Esophagus squamous epithelium (tissue), 5 donors: ENCODE data around the gene NHS. TPM values are rescaled to one million over a fixed set of nuclear protein-coding genes. Genes with fewer than 3 reads are reported as not detected.

Experiments
- DNase-seq: peaks from one replicate; lab custom pipeline; 2025; lab: John Stamatoyannopoulos, UW
- H3K27ac ChIP-seq, 4 donors: fragments of 200-600 bp; sonication (generic); one replicate each; pipeline ENCODE4 v1.5.1; 2016 to 2019; ENCODE audit warnings: mild to moderate bottlenecking in 1 of 4
- H3K27me3 ChIP-seq, 4 donors: fragments of 200-600 bp; sonication (generic); 1 replicate in 3 of 4; 2 replicates in 1 of 4; pipeline versions ENCODE4 v1.5.1 to v1.6.0; 2017 to 2021; ENCODE audit warnings: antibody characterized with exemption in 1 of 4
- H3K36me3 ChIP-seq, 3 donors: fragments of 200-600 bp; sonication (generic); one replicate each; pipeline ENCODE4 v1.5.1; 2016 to 2019
- H3K4me1 ChIP-seq, 3 donors: fragments of 200-600 bp; sonication (generic); one replicate each; pipeline ENCODE4 v1.5.1; 2017 to 2019
- H3K4me3 ChIP-seq, 4 donors: fragments of 200-600 bp; sonication (generic); 1 replicate in 3 of 4; 2 replicates in 1 of 4; pipeline ENCODE4 v1.5.1; 2016 to 2019; ENCODE audit warnings: mild to moderate bottlenecking in 2 of 4, moderate library complexity in 1 of 4
- H3K9me3 ChIP-seq, 3 donors: fragments of 200-600 bp; sonication (generic); one replicate each; pipeline ENCODE4 v1.5.1; 2016 to 2019
- POLR2A ChIP-seq, 4 donors: fragments of 450-650 bp; IDR thresholded peaks; one replicate each; pipeline ENCODE4 v1.6.1; 2017; ENCODE audit warnings: antibody characterized with exemption in 4 of 4, mild to moderate bottlenecking in 4 of 4, moderate library complexity in 3 of 4
- WGBS, 2 donors: methylation state at CpG; one replicate each; pipeline ENCODE4 v1.1.5; 2018; 5-methylcytosine and 5-hydroxymethylcytosine counted together
- intact Hi-C: fragments of 100-400 bp; cut with DNase I; formaldehyde crosslinking; loops from one replicate; pipeline ENCODE4 v1.15.0; 2022
- total RNA-seq, 4 donors: library from RNA; depleted of rRNA; stranded (reverse); fragments of >200 nt; gene quantifications; one replicate each; pipeline ENCODE4 v1.1.0, GENCODE V29; 2016
- TF ChIP-seq, protein P1 (sequence below), 6 experiments: fragments of 450-650 bp in 4 of 6; fragments of 200-600 bp in 2 of 6; sonication (generic) in 2 of 6; IDR thresholded peaks; one replicate each; pipeline ENCODE4 v1.5.1; 2016 to 2019; ENCODE audit warnings: antibody characterized with exemption in 6 of 6, mild to moderate bottlenecking in 4 of 6, moderate library complexity in 4 of 6
- donor health status: DM: yes; HTN: yes; CAD: no.

Gene NHS
- total RNA-seq, 4 donors from 2014 or later: 1.2 to 3.4 (median 2.6) TPM

GRCh38 chrX:17449866-17450265 lies 74.9 kb downstream of the NHS start:
- Histone ChIP-seq H3K36me3 (no peaks in the 10 kb centered on the region), H3K9me3 (no peaks in the 10 kb centered on the region), H3K27me3 (no peaks in the 10 kb centered on the region), H3K4me1 (no peaks in the 10 kb centered on the region), H3K4me3 (no peak overlapping the region), H3K27ac (no peak overlapping the region)
- DNase-seq: no peak
- WGBS, 2 donors: 60 to 65% methylated on average over 2 of the region's 2 CpGs
- TF ChIP-seq, protein P1, sequence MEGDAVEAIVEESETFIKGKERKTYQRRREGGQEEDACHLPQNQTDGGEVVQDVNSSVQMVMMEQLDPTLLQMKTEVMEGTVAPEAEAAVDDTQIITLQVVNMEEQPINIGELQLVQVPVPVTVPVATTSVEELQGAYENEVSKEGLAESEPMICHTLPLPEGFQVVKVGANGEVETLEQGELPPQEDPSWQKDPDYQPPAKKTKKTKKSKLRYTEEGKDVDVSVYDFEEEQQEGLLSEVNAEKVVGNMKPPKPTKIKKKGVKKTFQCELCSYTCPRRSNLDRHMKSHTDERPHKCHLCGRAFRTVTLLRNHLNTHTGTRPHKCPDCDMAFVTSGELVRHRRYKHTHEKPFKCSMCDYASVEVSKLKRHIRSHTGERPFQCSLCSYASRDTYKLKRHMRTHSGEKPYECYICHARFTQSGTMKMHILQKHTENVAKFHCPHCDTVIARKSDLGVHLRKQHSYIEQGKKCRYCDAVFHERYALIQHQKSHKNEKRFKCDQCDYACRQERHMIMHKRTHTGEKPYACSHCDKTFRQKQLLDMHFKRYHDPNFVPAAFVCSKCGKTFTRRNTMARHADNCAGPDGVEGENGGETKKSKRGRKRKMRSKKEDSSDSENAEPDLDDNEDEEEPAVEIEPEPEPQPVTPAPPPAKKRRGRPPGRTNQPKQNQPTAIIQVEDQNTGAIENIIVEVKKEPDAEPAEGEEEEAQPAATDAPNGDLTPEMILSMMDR (IDR thresholded peaks at IDR 0.05): no peak
- TF ChIP-seq POLR2A (IDR thresholded peaks at IDR 0.05): no peak
- intact Hi-C loops: no loop called here

GRCh38 chrX:17453788-17454187 lies 78.8 kb downstream of the NHS start:
- Histone ChIP-seq H3K27ac (no peak overlapping the region), H3K36me3 (no peaks in the 10 kb centered on the region), H3K4me3 (no peak overlapping the region), H3K27me3 (no peaks in the 10 kb centered on the region), H3K9me3 (no peaks in the 10 kb centered on the region), H3K4me1 (peaks cover 0 to 3% (median 0%) of the 10 kb centered on the region in 3 donors)
- DNase-seq: no peak
- TF ChIP-seq, protein P1 (IDR thresholded peaks at IDR 0.05): no peak
- TF ChIP-seq POLR2A (IDR thresholded peaks at IDR 0.05): no peak
- intact Hi-C loops: no loop called here

DNA sequence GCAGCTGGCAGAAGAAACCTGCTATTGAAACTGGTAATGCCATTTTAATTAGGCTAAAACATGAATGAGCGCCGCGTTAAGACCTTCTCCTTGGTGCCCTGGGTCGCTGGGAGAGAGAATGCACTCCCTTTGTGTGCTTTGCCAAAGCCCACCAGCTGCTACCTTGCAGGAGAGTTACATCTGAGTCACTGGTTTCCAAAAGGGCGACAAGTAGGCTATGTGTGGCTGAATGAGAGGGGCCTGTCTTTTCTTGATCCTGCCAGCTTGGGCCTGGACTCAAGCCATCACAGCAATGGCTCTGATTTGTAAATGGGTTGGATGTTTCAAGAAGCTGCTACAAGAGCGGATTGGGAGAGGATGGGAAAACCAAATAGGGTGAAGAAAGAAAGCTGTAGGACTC lies 81.5 kb downstream of the NHS start:
- Histone ChIP-seq H3K36me3 (no peaks in the 10 kb centered on the region), H3K4me1 (peaks cover 0 to 9% (median 0%) of the 10 kb centered on the region in 3 donors), H3K9me3 (no peaks in the 10 kb centered on the region), H3K4me3 (no peak overlapping the region), H3K27ac (no peak overlapping the region), H3K27me3 (no peaks in the 10 kb centered on the region)
- DNase-seq: no peak
- intact Hi-C loops: no loop called here
- WGBS, 2 donors: 68 to 74% methylated on average over 5 of the region's 6 CpGs
- TF ChIP-seq POLR2A (IDR thresholded peaks at IDR 0.05): no peak
- TF ChIP-seq, protein P1 (IDR thresholded peaks at IDR 0.05): no peak

DNA sequence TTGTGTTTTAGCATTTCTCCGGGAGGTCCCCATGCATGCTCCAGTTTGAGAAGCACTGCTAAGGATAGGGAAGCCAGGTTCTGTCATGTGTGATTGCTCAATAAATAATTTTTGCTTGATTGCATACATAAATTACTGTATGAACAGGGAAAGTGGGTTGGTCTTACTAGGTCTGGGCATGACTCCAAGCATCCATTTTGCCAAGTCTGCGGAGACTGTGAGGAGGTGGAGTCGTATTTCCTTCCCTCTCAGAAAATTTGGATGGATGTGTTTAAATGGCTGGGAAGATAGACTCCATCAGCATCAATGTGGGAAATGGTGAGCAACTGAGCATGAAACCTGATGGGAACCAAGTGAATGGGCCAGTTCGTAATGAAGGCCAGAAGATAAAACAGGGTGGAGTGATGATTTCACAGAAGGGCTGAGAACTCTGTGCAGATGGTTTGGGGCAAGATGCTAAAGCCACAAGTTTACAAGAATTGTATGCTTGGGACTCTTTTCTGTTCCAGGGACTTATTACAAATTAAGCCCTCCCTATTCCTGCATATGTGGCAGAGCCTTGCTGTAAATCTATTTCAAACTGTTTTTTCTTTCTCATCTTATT lies 84.1 kb downstream of the NHS start:
- Histone ChIP-seq H3K27me3 (no peaks in the 10 kb centered on the region), H3K36me3 (no peaks in the 10 kb centered on the region), H3K4me3 (no peak overlapping the region), H3K27ac (peak overlapping the region in 1 of 4 donors; percentile 42), H3K9me3 (no peaks in the 10 kb centered on the region), H3K4me1 (peaks cover 0 to 9% (median 0%) of the 10 kb centered on the region in 3 donors)
- no peak for DNase-seq
- TF ChIP-seq, protein P1 (IDR thresholded peaks at IDR 0.05): no peak
- TF ChIP-seq POLR2A (IDR thresholded peaks at IDR 0.05): no peak
- intact Hi-C loops: no loop called here
- WGBS, 2 donors: 24 to 48% methylated on average over 3 to 4 of the region's 4 CpGs

GRCh38 chrX:17459661-17460060 lies 84.7 kb downstream of the NHS start:
- Histone ChIP-seq H3K9me3 (no peaks in the 10 kb centered on the region), H3K27ac (peak overlapping the region in 1 of 4 donors; percentile 42), H3K27me3 (no peaks in the 10 kb centered on the region), H3K4me3 (no peak overlapping the region), H3K36me3 (no peaks in the 10 kb centered on the region), H3K4me1 (peaks cover 0 to 9% (median 0%) of the 10 kb centered on the region in 3 donors)
- TF ChIP-seq, protein P1 (IDR thresholded peaks at IDR 0.05): no peak
- no peak for TF ChIP-seq POLR2A (IDR thresholded peaks at IDR 0.05)
- WGBS, 2 donors: 0% methylated on average over 1 of the region's 1 CpG
- intact Hi-C loops: no loop called here
- DNase-seq: no peak
